ENCODE data around the gene EYS. TPM values are rescaled to one million over a fixed set of nuclear protein-coding genes. Genes with fewer than 3 reads are reported as not detected.

The EYS gene
- total RNA-seq, 2 experiments from 2014 or later, result not detected

DNA sequence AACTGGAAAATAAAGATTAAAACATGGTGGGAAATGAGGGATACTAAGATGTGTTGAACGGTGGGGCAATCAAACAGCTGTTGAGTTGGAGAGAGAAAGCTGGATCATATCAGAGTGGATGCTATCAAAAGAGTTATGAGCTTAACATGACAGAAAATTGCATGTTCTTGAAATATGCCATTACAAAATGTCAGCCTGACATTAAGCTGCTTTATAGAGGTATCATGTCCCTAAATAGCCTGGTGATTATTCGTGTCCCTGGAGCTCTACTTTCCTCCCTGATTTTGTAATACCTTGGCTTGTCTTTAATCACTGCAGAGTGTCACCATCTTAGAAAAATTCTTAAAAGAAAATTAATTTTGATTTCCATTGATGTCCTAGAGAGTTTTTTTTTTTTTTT is 1848.3 kb downstream of the EYS start:
- no peak overlapping the region for H3K27ac Mint-ChIP-seq
- H3K9me3 ChIP-seq (ENCODE audit: control insufficient read depth in 1 of 2, insufficient read depth in 1 of 2, low read length in 2 of 2), result no peaks in the 10 kb centered on the region
- no peaks in the 10 kb centered on the region for H3K36me3 ChIP-seq (ENCODE audit: insufficient read depth, low read length)
- ATAC-seq (ENCODE audit: poor library complexity) (no peak), DNase-seq (no peak)
- H3K9me3 Mint-ChIP-seq, result no peaks in the 10 kb centered on the region
- H3K4me1 Mint-ChIP-seq (ENCODE audit: low read depth), result no peaks in the 10 kb centered on the region
- ChIA-PET CTCF (interaction anchor here (0.6 to 0.7 kb wide), 2 partner anchors 35 to 75 kb away, joined by 3 to 4 read pairs; no protein-coding TSS in a partner anchor), POLR2A (no interaction called here)
- H3K4me3 Mint-ChIP-seq, result no peak overlapping the region
- H3K27me3 ChIP-seq (ENCODE audit: control insufficient read depth in 1 of 2, insufficient read depth in 2 of 2, low read length in 2 of 2), result no peaks in the 10 kb centered on the region
- H3K36me3 Mint-ChIP-seq (ENCODE audit: low read depth), result no peaks in the 10 kb centered on the region
- H3K27ac ChIP-seq (ENCODE audit: low read depth in 1 of 2, low read length in 2 of 2), result no peak overlapping the region
- TF ChIP-seq, protein P1, sequence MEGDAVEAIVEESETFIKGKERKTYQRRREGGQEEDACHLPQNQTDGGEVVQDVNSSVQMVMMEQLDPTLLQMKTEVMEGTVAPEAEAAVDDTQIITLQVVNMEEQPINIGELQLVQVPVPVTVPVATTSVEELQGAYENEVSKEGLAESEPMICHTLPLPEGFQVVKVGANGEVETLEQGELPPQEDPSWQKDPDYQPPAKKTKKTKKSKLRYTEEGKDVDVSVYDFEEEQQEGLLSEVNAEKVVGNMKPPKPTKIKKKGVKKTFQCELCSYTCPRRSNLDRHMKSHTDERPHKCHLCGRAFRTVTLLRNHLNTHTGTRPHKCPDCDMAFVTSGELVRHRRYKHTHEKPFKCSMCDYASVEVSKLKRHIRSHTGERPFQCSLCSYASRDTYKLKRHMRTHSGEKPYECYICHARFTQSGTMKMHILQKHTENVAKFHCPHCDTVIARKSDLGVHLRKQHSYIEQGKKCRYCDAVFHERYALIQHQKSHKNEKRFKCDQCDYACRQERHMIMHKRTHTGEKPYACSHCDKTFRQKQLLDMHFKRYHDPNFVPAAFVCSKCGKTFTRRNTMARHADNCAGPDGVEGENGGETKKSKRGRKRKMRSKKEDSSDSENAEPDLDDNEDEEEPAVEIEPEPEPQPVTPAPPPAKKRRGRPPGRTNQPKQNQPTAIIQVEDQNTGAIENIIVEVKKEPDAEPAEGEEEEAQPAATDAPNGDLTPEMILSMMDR (IDR thresholded peaks at IDR 0.05), result no peak
- no peaks in the 10 kb centered on the region for H3K4me1 ChIP-seq (ENCODE audit: insufficient read depth, low read length)
- intact Hi-C loops (cut with DNase I, micrococcal nuclease), result no loop called here
- H3K4me3 ChIP-seq (ENCODE audit: low read length), result no peak overlapping the region
- no peaks in the 10 kb centered on the region for H3K27me3 Mint-ChIP-seq

DNA sequence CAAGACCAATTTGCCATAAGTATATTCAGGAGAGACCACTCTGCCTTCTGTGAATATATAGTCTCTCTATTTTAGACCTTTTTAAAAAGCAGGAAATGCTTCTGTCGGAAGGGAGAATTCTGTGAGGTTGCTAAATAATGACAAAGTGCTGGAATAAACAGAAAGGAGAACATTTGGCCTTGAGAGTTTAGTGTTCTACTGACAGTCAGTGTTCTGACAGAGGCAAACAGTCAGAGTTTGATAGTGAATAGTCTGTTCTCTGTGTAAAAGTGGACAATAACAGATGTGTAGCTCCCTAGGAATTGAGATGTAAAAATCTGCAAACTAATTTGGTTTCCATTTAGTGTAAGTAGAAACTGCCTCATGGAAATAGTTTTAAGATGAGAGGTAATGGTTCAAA is 1850.8 kb downstream of the EYS start:
- DNase-seq, result no peak
- H3K27me3 Mint-ChIP-seq, result no peaks in the 10 kb centered on the region
- intact Hi-C loops (cut with DNase I, micrococcal nuclease), result no loop called here
- ChIA-PET CTCF (no interaction called here), POLR2A (no interaction called here)
- H3K4me1 ChIP-seq (ENCODE audit: insufficient read depth, low read length), result no peaks in the 10 kb centered on the region
- no peak overlapping the region for H3K4me3 ChIP-seq (ENCODE audit: low read length)
- TF ChIP-seq, protein P1 (IDR thresholded peaks at IDR 0.05), result no peak
- no peaks in the 10 kb centered on the region for H3K36me3 ChIP-seq (ENCODE audit: insufficient read depth, low read length)
- H3K4me1 Mint-ChIP-seq (ENCODE audit: low read depth), result no peaks in the 10 kb centered on the region
- no peaks in the 10 kb centered on the region for H3K9me3 ChIP-seq (ENCODE audit: control insufficient read depth in 1 of 2, insufficient read depth in 1 of 2, low read length in 2 of 2)
- H3K4me3 Mint-ChIP-seq, result no peak overlapping the region
- no peaks in the 10 kb centered on the region for H3K9me3 Mint-ChIP-seq
- H3K36me3 Mint-ChIP-seq (ENCODE audit: low read depth), result no peaks in the 10 kb centered on the region
- no peak overlapping the region for H3K27ac Mint-ChIP-seq
- no peak for ATAC-seq (ENCODE audit: poor library complexity)
- no peaks in the 10 kb centered on the region for H3K27me3 ChIP-seq (ENCODE audit: control insufficient read depth in 1 of 2, insufficient read depth in 2 of 2, low read length in 2 of 2)
- no peak overlapping the region for H3K27ac ChIP-seq (ENCODE audit: low read depth in 1 of 2, low read length in 2 of 2)

DNA sequence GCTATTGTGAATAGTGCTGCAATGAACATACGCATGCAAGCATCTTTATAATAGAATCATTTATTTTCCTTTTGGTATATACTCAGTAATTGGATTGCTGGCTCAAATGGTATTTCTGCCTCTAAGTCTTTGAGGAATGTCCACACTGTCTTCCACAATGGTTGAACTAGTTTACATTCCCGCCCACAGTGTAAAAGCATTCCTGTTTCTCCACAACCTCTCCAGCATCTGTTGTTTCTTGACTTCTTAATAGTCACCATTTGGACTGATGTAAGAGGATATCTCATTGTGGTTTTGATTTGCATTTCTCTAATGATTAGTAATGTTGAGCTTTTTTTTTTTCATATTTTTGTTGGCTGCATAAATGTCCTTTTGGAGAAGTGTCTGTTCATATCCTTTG is 1862.7 kb downstream of the EYS start:
- DNase-seq (no peak), ATAC-seq (ENCODE audit: poor library complexity) (no peak)
- TF ChIP-seq, protein P1 (IDR thresholded peaks at IDR 0.05), result no peak
- H3K4me3 Mint-ChIP-seq, result no peak overlapping the region
- ChIA-PET CTCF (no interaction called here), POLR2A (no interaction called here)
- H3K36me3 Mint-ChIP-seq (ENCODE audit: low read depth), result no peaks in the 10 kb centered on the region
- intact Hi-C loops (cut with DNase I, micrococcal nuclease), result no loop called here
- H3K27ac Mint-ChIP-seq, result no peak overlapping the region
- H3K9me3 Mint-ChIP-seq, result peaks cover 2% of the 10 kb centered on the region
- Histone ChIP-seq H3K27me3 (ENCODE audit: control insufficient read depth in 1 of 2, insufficient read depth in 2 of 2, low read length in 2 of 2) (no peaks in the 10 kb centered on the region), H3K27ac (ENCODE audit: low read depth in 1 of 2, low read length in 2 of 2) (no peak overlapping the region), H3K36me3 (ENCODE audit: insufficient read depth, low read length) (no peaks in the 10 kb centered on the region), H3K4me3 (ENCODE audit: low read length) (no peak overlapping the region), H3K9me3 (ENCODE audit: control insufficient read depth in 1 of 2, insufficient read depth in 1 of 2, low read length in 2 of 2) (peaks cover 0 to 11% of the 10 kb centered on the region in 2 experiments), H3K4me1 (ENCODE audit: insufficient read depth, low read length) (no peaks in the 10 kb centered on the region)
- H3K27me3 Mint-ChIP-seq, result peaks cover 6% of the 10 kb centered on the region
- no peaks in the 10 kb centered on the region for H3K4me1 Mint-ChIP-seq (ENCODE audit: low read depth)
